Left hindlimb (tissue), 1 donor: ENCODE measurements around the gene CUL1.

ENCODE experiments used
- DNase-seq: peaks from one replicate; pipeline ENCODE4 v3.0.0-alpha.2; 2018

Gene CUL1

DNA sequence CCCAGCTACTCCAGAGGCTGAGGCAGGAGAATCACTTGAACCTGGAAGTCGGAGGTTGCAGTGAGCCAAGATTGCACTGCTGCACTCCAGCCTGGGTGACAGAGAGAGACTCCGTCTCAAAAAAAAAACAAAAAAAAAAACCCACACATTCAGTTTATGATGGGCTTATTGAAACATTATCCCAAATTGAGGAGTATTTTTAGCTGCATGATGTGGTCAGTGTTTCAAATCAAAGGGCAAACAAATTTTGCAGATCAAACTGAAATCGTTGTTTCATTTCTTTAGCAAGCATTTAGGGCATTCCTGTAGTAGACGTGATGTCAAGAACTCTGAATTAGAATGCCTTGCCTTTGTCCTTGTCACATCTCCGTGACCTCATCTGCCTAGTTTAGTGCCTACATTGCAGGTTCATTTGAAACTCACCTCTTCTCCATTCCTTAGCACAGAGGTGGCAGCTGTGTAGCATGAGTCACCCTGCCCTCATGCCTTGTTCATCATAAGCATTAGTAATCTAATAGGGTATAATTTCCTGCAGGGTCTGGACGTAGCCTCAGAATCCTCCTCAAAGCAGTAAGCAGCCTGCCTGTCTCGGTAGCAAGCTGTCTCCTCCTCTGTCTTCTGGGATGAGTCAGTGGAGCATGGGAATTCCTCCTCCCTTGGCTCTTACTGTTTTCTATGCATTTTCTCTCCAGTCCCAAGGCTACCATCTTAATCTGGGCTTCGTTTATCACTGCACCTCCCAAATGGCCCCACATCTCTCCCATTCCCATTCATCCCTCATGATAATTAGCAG lies 73.8 kb downstream of the CUL1 start:
- no peak for DNase-seq

DNA sequence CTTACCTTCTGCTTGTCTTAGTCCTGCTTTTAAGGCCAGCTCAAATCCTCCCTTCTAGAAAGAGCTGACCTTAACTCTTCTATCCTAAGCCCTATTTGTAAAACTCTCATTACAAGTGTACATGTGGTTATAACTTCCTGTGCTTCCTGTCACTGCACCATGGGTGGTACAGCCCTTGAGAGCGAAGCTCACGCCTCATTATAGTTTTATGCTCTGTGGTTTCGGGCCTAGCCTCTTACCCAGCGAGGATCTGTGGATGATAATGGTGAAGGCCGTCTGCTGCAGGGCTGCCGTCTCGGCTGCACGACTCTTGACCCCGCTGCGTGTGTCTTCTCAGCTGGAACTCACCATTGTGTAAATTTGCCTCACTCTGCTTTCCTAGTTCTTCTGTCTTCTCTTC lies 74.6 kb downstream of the CUL1 start:
- DNase-seq = no peak

DNA sequence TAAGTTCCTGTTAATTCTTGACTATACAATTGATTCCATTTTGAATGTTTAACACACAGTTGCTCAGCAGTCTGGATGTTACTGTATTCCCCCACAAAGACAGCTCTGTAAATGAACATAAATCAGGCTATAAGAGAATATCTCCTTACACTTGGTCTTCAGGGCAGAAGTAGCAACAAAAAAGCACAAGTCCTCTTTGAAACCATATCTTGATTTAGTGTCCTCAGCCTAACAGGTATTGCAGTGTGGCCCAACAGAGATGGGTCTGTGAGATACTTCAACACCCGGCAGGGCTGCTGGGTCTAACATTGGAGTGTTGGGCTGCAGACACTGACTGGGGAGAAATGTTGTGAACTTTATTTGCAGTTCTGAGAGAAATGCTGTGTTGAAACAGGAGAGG lies 75.8 kb downstream of the CUL1 start:
- DNase-seq = no peak

DNA sequence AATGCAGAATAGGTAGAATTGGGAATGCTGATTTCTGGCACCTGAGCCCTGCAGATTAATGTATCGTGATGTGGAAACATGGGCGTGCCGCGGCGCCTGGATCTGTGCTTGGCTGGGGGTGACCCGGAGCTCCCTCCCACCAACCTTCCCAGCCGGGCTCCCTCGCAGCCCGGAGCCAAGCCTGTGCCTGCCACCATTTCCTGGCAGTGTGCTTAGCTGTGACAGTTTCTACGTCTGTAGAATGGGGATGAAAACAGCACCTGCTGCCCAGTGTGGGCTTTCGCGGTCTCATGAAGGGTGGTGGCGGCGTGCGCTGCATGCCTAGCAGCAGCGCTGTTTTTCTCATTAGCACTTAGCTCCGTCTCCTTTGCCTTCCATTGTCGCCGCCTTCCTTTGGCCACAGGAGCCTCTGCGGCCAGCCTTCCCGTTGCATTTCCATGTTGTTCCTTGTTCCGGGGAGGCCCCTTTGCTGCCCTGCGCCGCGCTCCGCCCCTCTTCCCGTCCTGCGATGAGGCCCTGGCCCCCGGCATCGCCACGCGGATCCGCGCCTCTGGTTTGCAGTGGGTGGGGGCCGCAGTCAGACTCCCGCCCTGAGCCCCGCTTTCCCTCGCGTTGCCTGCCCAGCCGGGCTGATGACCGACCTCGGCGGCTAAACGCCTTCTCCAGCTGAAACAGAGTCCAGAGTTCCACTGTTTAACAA lies 84.2 kb downstream of the CUL1 start:
- no peak for DNase-seq

DNA sequence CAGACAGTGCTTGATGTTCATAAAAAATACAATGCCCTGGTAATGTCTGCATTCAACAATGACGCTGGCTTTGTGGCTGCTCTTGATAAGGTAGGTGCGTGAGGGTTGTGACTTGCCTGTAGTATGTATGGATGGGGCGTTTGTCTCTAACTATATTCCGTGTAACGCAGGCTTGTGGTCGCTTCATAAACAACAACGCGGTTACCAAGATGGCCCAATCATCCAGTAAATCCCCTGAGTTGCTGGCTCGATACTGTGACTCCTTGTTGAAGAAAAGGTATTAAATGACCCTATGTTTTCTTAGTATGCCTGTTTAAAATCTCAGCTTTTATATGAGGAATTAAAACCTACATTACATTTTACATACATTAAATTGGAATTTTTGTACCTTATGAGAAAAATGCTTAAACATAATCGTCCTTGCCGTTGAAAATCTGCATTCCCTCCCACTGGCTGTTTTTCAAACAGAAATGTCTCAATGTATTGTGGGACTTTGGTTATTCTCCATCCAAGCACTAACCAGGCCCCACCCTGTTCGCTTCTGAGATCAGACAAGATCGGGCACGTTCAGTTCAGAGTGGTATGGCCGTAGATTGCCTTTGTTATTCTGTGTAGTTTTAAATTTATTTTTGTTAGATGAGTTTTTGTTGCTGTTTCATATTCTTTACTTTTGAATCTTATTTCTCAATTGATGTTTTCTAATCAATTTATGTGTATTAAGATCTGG lies 85.3 kb downstream of the CUL1 start:
- no peak for DNase-seq

DNA sequence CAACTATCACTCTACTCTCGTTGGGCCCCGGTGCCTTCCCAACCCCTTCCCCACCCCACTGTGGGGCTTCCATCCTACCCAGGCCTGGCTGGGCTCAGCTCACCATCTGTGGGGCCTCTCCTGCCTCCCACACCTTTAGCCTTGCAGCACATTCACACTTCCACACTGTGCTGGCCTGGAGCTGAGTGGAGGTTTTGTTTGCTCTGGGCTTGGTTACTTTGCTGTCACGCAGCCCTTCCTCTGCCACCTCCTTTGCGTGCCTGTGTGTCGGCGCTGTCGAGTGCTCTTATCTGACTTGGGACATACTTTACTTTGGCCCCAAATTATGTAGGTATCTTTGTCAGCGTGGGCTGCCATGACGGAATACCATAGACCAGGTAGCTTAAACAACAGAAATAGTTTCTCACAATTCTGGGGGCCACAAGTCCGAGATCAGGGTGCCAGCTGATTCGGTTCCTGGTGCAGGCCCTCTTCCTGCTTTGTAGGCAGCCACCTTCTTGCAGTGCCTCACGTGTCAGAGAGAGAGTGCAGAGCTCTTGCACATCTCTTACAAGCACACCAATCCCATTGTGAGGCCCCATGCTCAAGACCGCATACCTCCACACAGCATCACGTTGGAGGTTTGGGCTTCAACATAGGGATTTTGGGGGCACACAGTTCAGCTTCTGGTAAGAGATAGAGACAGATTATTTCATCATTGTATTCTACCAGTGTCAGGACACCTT lies 89.0 kb downstream of the CUL1 start:
- no peak for DNase-seq

DNA sequence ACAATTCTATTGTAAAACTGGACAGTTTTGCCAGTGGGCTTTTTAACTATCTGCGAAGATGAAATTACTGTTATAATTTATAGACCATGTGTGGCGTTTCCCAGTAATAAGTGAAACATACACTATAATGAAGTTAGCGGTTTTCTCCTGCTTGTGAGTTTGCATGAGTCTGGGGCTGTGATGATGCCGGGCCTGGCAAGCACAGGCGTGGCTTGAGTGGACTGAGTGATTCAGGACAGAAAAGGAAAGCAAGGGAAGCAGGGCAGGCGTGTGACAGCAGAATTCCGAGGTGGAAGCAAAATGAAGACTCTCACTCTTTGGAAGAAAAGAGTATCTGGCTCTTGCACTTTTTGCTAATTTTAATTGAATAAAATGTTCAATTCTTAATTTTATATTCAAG lies 90.5 kb downstream of the CUL1 start:
- no peak for DNase-seq

DNA sequence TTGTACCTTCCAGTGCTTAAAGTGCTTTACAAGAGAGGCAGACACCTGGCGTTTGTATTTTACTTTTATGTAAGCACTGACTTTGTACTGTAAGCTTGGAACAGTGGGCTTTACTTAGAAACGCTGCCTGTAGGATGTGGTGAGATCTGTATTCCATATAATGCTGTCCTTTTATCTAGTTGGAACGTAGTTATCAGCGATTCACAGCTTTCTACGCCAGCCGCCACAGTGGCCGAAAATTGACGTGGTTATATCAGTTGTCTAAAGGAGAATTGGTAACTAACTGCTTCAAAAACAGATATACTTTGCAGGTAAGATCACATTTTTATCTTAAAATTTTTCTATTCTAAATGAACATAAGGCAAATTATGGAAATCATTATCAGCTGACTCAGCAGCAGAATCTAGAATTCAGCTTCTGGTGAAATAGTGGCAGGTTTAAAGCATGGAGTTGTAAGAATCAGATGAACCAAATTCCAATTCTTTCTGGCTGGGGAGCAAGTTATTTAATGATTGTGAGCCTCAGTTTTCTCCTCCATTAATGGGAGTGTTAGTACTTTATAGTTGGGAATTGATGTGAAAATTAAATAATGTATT lies 91.5 kb downstream of the CUL1 start:
- no peak for DNase-seq

DNA sequence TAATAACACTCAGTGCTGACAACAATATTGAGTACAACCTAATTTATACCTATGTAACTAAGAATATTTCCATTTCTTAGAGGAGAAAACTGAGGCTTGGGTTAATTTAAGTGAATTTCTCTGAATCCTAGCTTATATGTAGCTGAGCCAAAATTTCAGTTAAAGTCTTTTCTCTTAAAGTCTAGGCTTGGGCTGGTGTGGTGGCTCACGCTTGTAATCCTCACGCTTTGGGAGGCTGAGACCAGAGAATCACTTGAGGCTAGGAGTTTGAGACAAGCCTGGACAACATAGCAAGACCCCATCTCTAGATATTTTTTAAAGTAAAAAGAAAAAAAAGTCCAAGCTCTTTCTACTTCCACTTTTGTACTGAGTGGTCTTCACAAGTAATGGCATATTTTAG lies 92.1 kb downstream of the CUL1 start:
- DNase-seq = no peak

DNA sequence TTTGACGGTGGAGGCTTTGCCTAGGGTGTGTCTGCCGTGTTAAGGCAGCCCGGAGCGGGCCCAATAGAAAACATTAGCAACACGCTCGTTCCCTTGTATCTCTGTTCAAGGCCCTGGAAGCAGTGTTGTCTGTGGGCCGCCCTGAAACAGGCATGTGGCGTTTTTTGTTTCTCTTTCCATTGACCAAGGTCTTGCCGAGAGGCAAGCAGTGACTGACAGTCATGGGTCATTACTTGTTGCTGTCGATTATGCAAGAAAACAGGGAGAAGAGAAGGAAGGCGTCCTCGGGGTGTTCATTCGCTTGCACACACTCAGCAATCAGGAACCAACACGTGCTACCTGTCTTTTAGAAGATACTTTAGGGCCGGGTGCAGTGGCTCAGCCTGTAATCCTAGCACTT lies 92.8 kb downstream of the CUL1 start:
- DNase-seq = no peak

DNA sequence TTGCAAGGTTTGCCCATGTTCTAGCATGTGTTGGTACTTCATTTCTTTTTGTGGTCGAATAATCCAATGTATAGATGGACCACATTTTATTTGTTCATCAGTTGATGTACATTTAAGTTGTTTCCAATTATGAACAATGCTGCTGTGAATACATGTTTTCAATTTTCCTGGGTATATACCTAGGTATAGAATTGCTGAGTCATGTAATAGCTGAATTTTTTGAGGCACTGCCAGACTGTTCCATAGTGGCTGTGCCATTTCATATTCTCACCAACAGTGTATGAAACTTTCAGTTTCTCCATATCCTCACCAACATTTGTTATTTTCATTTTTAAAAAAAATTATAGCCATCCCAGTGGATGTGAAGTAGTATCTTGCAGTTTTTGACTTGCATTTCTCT lies 94.9 kb downstream of the CUL1 start:
- no peak for DNase-seq

DNA sequence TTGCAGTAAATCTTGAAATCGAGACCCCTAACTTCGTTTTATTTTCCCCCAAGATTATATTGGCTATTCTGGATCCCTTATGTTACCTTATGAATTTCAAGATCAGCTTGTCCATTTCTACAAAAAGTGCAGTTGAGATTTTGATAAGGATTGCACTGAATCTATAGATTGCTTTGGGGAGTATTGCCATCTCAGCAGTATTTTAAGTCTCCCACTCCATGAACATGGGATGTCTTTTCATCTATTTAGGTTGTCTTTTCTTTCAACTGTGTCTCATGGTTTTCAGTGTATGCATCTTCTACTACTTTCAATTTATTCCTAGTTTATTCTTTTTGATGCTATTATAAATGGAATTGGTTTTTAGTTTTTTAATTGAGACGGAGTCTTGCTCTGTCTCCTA lies 95.8 kb downstream of the CUL1 start:
- DNase-seq = no peak

DNA sequence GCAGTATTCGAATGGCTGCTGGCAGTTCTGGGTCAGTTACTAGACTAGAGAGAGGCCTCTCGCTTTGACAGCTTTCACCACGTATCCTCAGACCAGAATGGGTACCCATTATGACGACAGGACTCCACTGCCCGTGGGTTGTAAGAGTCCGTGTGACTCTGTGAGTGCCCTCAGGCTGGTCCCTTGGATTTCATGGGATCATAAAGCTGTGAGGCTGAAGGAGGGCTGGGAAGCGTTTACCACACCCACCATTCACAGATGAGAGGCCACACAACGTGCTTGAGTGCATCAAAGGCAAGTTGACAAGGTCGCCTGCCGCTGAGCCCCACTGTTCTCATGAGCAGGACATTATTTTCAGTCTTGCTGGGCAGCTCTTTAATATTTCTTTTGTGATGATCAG lies 98.1 kb downstream of the CUL1 start:
- no peak for DNase-seq

DNA sequence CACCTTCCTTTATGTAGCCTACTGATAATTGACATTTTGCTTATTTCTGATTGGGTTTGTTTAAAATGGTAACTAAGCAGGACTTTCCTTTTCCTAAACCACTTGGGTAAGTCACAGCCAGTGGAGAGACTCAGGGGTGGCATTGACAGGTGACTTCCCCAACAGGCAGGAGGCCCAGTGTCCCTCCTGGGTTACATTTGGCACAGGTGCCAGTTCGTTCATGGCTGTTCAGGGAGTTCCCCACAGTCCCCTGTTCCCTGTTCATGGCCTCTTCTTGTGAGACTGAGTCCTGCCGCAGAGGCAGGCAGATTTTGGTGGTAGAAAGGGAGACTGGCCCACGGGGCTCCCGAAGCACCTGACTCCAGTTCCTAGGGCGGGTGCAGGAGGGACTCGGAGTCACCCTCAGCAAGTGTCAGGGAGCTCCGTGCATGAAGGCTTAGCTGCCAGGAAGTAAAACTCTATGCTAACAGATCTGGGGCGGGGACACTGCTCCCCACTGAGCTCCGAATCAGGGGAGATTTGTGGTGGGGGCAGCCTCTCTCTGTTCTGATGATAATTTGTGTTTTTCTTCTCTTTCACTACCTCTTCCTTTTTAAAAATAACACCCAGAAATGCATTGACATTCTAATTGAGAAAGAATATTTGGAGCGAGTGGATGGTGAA lies 101.3 kb downstream of the CUL1 start:
- DNase-seq = no peak

DNA sequence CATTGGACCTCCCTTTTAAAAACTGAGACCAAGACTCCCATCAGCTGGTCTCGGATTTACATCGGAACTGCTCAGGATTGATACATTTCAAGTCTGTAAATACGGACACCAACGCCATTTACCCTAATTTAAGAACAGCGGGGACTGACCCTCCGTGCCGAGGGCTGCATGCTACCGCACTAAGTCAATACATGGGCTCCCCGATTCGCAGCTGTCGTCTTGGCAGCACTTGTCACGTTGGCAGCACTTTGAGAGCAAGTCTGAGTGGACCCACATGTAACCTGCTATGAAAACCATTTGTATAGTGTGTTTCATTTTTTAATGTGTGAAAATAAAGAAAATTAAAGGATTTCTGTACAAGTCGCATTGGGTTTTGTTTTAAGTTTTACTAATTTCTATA lies 102.0 kb downstream of the CUL1 start:
- DNase-seq = no peak

DNA sequence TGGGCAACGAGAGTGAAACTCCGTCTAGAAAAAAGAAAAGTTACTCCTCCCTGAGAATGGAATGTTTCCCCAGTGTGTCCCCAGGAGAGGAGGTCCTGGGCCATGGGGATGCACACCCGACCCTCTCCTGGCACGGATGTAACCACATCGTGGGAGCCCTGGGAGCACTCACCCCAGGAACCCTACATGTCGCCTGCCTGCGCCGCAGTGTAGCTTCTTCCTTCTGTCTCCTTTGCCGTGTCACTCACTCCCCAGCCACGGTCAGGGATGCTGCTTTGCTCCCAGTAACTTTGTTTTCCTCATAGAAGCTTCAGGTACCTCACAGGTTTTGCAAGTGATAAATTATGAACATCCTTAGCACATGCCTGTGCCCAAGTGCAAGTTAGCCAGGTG lies 103.4 kb downstream of the CUL1 start:
- DNase-seq = no peak

DNA sequence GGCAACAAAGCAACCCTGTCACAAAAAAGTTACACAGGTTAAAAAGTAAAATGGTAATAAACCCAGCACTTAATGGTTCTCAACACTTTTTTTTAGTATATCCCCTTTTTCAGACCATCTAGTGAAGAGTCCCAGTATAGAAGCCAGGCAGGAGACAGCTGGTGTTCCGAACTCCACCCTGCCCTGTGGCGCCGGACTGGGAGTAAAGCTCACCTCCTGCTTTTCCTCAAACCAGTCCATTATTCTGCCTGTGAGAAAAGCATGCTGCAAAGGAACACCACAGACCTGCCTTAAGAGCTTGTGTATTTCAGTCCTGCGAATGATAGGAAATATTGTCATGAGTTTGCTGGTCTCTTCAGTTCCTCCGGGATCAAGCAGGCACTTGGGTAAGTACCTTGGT lies 104.4 kb downstream of the CUL1 start:
- no peak for DNase-seq

DNA sequence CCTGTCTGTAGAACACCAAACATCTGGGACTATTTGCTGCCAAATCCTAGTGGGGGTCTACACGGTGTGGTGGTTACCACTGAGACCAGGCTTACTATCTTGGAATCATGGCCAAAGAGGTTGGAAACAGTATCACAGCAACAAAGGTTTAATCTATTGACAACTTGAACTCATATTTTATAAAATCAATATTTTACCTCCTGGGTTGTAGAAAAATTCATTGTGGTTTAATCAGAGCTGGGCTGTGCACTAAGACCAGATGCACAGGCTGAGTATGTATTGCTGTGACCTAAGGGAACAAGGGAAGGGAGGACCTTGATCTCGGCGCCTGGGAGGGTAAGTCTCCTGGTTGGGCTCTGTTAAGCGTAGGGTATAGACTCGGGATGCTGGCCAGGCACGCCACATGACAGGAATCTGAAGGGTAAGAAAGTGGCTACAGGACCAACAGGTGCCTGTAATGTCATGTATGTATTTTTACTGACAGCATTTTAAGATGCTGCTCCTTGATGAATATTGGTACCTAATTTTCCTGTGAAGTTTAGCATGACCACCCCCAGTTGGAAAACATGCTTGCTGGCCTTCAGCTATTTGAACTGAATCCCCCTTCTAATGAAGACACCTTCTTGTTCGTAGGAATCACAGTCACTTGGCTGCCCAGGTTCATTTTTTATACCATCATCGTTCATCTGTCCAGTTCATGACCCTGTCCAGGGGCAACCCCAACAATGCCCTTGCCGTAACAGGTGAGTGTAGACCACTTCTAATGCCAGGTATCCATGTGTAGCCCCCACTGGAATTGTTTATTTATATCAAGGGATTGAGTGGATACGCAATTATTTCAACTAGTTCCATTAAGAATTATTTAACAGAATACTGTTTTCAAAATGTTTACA lies 105.9 kb downstream of the CUL1 start:
- no peak for DNase-seq

DNA sequence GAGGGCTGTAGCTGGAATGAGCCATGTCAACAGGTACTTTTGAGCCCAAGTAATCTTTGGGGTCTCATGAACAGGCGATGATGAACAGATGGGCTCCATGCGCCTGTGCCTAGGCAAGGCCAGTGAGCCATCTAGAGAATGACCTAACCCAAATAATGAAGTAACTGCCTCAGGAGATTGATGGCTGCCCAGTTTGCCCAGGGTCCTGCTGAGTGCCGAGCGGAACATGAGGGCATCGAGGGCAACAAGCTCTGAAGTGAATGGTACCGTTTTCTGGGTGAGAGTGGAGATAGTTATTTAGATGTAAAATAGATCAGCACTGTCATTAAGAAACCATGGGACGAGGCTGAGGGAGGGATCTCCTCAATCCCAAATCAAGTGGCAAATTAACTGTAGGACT lies 107.5 kb downstream of the CUL1 start:
- DNase-seq = no peak

DNA sequence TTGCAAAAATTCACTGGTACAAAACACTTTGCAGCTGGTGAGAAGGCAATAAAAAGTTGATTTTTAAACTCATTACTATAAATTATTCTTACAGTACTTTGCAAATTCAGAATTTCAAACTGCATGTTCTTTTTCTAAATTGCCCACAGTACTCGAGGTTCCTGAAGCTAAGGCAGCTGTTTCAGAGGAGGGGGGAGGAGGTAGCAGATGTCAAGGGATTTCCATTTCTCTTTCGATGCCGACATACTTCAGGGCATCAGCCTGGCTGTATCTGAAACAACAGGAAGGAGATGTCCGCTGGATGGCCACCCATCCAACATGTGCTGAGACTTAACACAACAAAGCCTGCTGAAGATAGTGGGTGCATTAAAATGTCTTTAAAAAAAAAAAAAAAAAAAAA lies 108.7 kb downstream of the CUL1 start:
- no peak for DNase-seq

DNA sequence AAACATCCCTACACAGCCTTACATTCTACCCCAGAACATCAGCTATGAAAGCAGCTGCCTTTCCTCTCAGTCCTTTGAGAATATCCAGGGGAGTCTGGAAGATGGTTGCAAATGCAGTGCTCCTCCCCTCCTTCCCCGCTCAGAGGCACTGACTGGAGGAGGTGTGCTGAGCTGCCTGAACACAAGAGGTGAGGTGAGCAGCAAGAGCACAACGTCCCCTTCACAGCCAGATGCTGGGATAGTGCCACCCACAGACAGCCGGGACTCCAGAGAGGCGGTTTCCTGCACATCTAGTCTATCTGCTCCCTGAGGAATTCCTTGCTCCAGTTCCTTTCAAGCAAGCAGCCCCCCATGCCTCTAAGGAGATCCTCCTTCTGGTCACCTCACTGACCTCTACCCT lies 111.2 kb downstream of the CUL1 start:
- DNase-seq = no peak
